ENCODE measurements around the gene ZCCHC14. TPM values are rescaled to one million over a fixed set of nuclear protein-coding genes. Genes with fewer than 3 reads are reported as not detected.
"Not testable (repeated sequence)": the region's sequence is repeated elsewhere in the genome, so short reads cannot be mapped to it uniquely, and the experiment has no call there.

The ZCCHC14 gene
- total and polyA plus RNA-seq, 2 experiments from 2014 or later = 2.7 to 6.3 TPM

DNA sequence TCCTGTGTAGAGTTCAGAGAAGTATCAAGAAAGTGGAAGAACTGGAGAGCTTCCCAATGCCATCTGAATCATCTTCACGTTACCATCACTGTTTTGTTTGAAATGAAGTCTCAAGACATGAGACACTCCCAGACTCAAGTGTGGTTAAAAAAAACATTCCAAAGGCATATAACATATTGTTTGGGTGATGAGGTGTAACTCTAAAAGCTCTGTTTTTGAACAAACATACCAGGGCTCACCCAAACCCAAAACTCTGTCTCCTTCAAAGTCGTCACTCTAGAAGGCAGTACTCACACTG, 6.3 kb upstream of the ZCCHC14 start:
- Histone ChIP-seq H3F3A (ENCODE audit: insufficient read depth) (peaks cover 27% of the 10 kb centered on the region), H3K9me3 (ENCODE audit: low read depth) (no peaks in the 10 kb centered on the region), H3K4me1 (ENCODE audit: insufficient read depth) (peaks cover 16% of the 10 kb centered on the region), H3K27ac (peak overlapping the region; percentile 84), H4K20me1 (ENCODE audit: insufficient read depth) (no peaks in the 10 kb centered on the region), H3K9ac (peak overlapping the region; percentile 71), H3K4me3 (peak overlapping the region; percentile 43; the same call in 1 of the 2 replicates), H3K36me3 (ENCODE audit: low read depth) (no peaks in the 10 kb centered on the region), H3K4me2 (ENCODE audit: unreplicated experiment) (peak overlapping the region; percentile 69), H3K27me3 (replicated peaks; ENCODE audit: insufficient read depth) (no peaks in the 10 kb centered on the region), H3K9me2 (ENCODE audit: insufficient read depth) (no peaks in the 10 kb centered on the region), H2AFZ (peak overlapping the region; percentile 21; the same call in 1 of the 2 replicates), H3K79me2 (ENCODE audit: insufficient read depth) (no peaks in the 10 kb centered on the region)
- WGBS, 2 experiments (ENCODE audit: low coverage in 1 of 2, low lambda C conversion rate in 2 of 2, missing lambda C conversion rate in 2 of 2) = 0% methylated on average over 2 of the region's 2 CpGs
- in situ Hi-C loops (cut with MboI) = no loop called here
- DNase-seq = peak; percentile 94
- TF ChIP-seq EZH2 (IDR thresholded peaks at IDR 0.05; ENCODE audit: insufficient read depth, poor library complexity, severe bottlenecking) (no peak), EZH2phosphoT487 (IDR thresholded peaks at IDR 0.05; ENCODE audit: insufficient read depth, low read depth) (no peak)

DNA sequence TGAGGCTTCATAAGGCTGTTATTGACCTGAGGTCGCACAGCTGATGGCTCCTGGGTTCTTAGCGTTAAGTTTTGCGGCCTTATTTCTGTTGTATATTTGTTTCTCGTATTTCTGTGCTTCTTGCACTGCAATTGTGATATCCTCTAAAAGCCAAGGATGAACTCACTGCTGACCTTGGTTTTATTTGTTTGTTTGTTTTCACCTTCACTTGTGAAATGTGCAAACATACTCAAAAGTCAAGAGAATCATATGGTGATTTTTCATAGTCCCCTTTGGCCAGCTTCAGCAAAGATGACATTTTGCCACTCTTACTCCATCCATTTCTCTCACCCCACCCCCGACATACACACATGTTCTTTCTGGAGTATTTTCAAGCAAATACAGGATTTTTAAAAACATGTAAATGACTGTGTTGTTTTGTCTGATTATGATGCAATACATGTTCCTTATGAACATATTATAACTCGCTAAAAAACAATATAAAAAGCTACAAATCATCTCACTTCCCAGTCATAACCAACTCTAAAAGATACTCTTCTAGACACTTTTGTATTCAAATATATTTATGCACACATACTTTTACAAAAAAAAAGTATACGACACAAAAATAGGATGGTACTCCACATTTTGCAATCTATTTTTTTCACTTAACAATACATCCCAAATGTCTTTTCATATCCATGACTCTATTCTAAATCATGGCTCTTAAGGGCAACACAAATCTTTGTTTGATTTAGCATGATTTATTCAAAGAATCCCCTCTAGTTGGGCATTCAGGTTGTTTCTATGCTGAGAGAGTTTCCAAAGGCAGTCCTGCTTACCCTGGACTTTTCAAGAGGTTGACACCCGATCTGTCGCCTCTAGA, 5.7 kb upstream of the ZCCHC14 start:
- no peaks in the 10 kb centered on the region for H3K9me3 ChIP-seq (ENCODE audit: low read depth)
- no peaks in the 10 kb centered on the region for H4K20me1 ChIP-seq (ENCODE audit: insufficient read depth)
- H3K36me3 ChIP-seq (ENCODE audit: low read depth) = no peaks in the 10 kb centered on the region
- peak overlapping the region; percentile 2; the same call in 1 of the 2 replicates for H3K9ac ChIP-seq
- no peak for TF ChIP-seq EZH2phosphoT487 (IDR thresholded peaks at IDR 0.05; ENCODE audit: insufficient read depth, low read depth)
- no peak for TF ChIP-seq EZH2 (IDR thresholded peaks at IDR 0.05; ENCODE audit: insufficient read depth, poor library complexity, severe bottlenecking)
- H3K4me3 ChIP-seq = peak overlapping the region; percentile 34; the same call in 1 of the 2 replicates
- 33% methylated on average over 9 of the region's 9 CpGs for WGBS, 2 experiments (ENCODE audit: low coverage in 1 of 2, low lambda C conversion rate in 2 of 2, missing lambda C conversion rate in 2 of 2)
- H2AFZ ChIP-seq = no peak overlapping the region
- peak overlapping the region; percentile 53 for H3K4me2 ChIP-seq (ENCODE audit: unreplicated experiment)
- peak overlapping the region; percentile 84 for H3K27ac ChIP-seq
- no peaks in the 10 kb centered on the region for H3K9me2 ChIP-seq (ENCODE audit: insufficient read depth)
- in situ Hi-C loops (cut with MboI) = no loop called here
- H3K4me1 ChIP-seq (ENCODE audit: insufficient read depth) = peaks cover 16% of the 10 kb centered on the region
- DNase-seq = no peak
- H3F3A ChIP-seq (ENCODE audit: insufficient read depth) = peaks cover 27% of the 10 kb centered on the region
- H3K79me2 ChIP-seq (ENCODE audit: insufficient read depth) = no peaks in the 10 kb centered on the region
- H3K27me3 ChIP-seq (replicated peaks; ENCODE audit: insufficient read depth) = no peaks in the 10 kb centered on the region

DNA sequence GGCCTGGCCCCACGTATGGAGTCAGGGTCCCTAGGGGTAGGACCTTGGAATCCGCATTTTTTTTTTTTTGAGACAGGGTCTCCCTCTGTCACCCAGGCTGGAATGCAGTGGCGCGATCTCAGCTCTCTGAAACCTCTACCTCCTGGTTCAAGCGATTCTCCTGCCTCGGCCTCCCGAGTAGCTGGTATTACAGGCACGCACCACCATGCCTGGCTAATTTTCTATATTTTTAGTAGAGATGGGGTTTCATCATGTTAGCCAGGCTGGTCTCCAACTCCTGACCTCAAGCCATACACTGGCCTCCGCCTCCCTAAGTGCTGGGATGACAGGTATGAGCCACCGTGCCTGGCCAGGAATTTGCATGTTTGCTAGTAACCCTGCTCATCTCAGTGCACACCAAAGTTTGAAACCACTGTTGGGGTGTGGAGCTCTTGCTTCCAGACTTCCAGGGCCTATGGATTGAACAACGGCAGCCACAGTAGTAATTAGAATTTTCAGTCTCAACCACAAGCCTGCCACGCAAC, 5.0 kb upstream of the ZCCHC14 start:
- H3K9ac ChIP-seq; H4K20me1 ChIP-seq (ENCODE audit: insufficient read depth); H3K4me2 ChIP-seq (ENCODE audit: unreplicated experiment); in situ Hi-C loops (cut with MboI); H3K27me3 ChIP-seq (replicated peaks; ENCODE audit: insufficient read depth); H2AFZ ChIP-seq; H3K79me2 ChIP-seq (ENCODE audit: insufficient read depth); H3K9me2 ChIP-seq (ENCODE audit: insufficient read depth); H3K9me3 ChIP-seq (ENCODE audit: low read depth); H3K27ac ChIP-seq; DNase-seq; H3K4me3 ChIP-seq; H3K36me3 ChIP-seq (ENCODE audit: low read depth): not testable (repeated sequence)
- peaks cover 16% of the 10 kb centered on the region for H3K4me1 ChIP-seq (ENCODE audit: insufficient read depth)
- peaks cover 27% of the 10 kb centered on the region for H3F3A ChIP-seq (ENCODE audit: insufficient read depth)
- WGBS, 2 experiments (ENCODE audit: low coverage in 1 of 2, low lambda C conversion rate in 2 of 2, missing lambda C conversion rate in 2 of 2) = 95 to 96% methylated on average over 12 of the region's 12 CpGs

DNA sequence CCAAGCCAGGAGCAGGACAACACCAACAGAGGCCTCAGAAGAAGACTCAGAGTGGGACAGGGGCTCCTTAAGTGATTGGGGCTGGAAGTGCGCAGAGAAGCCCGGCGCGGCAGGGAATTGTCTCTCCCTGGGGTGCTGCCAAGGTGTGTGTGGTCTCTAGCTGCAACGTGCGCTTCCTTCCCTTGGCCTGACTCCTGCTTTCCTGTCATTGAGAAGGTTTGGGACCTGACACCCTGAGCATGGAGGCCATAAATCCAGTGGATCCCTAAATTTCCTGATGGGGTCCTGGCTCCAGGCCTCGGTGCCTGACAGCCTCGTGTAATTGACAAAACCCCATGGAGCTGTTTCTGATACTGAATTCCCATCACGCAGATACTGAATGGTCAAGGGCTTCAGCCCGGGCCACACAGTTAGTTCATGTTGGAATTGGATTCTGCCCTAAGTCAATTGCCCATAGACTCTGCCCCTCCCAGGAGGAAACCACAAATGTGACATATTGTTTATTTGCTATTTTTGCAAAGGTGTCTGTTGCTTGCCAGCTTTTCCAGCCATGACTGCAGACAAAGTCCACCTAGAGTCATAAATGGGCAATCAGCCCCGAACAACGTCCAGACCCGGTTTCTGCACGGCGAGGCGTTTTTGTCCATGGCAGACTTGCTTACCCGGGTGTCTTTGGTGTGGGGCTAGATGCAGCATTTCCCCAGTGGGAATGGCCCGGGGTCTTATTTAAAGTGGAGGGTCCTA, 4.4 kb upstream of the ZCCHC14 start:
- H2AFZ ChIP-seq; H3K9me2 ChIP-seq (ENCODE audit: insufficient read depth); H3K9ac ChIP-seq; H3K79me2 ChIP-seq (ENCODE audit: insufficient read depth); H3K4me3 ChIP-seq; H3K4me2 ChIP-seq (ENCODE audit: unreplicated experiment); in situ Hi-C loops (cut with MboI); H3K36me3 ChIP-seq (ENCODE audit: low read depth); H3K27me3 ChIP-seq (replicated peaks; ENCODE audit: insufficient read depth); H3K27ac ChIP-seq; H3K9me3 ChIP-seq (ENCODE audit: low read depth); DNase-seq; H4K20me1 ChIP-seq (ENCODE audit: insufficient read depth): not testable (repeated sequence)
- Histone ChIP-seq H3K4me1 (ENCODE audit: insufficient read depth) (peaks cover 16% of the 10 kb centered on the region), H3F3A (ENCODE audit: insufficient read depth) (peaks cover 22% of the 10 kb centered on the region)
- WGBS, 2 experiments (ENCODE audit: low coverage in 1 of 2, low lambda C conversion rate in 2 of 2, missing lambda C conversion rate in 2 of 2) = 92 to 93% methylated on average over 17 to 18 of the region's 18 CpGs
